Keratinocyte (primary cell): ENCODE measurements around the gene PHF3. TPM values are rescaled to one million over a fixed set of nuclear protein-coding genes. Genes with fewer than 3 reads are reported as not detected.

Experiments
- DNase-seq: peaks from one replicate; pipeline ENCODE4 v3.0.0-alpha.2; 2011; ENCODE audit warnings: low read depth, missing footprints, low spot score
- FAIRE-seq: peaks from 2 replicates; lab custom pipeline; 2011; peaks lifted over from hg19 to GRCh38; lab: Jason Lieb, UNC
- H2AFZ ChIP-seq: 2 replicates; pipeline ENCODE4 v1.6.0; 2012; ENCODE audit warnings: low read length, control low read depth, inconsistent platforms; ENCODE audit not compliant: control insufficient read depth
- H3K27ac ChIP-seq: 2 replicates; pipeline ENCODE4 v1.5.1; 2011; ENCODE audit warnings: low read length; ENCODE audit not compliant: control insufficient read depth, insufficient read depth
- H3K27me3 ChIP-seq: 3 replicates; pipeline ENCODE4 v1.6.0; 2011; ENCODE audit warnings: low read length; ENCODE audit not compliant: control insufficient read depth, insufficient read depth; ENCODE audit errors: extremely low read depth
- H3K36me3 ChIP-seq, 2 experiments: 2 replicates in 1 of 2; 3 replicates in 1 of 2; pipeline ENCODE4 v1.5.1; 2011; ENCODE audit warnings: low read length in 2 of 2, mild to moderate bottlenecking in 1 of 2; ENCODE audit not compliant: control insufficient read depth in 2 of 2, insufficient read depth in 2 of 2; ENCODE audit errors: extremely low read depth in 1 of 2
- H3K4me1 ChIP-seq: 3 replicates; pipeline ENCODE4 v1.5.1; 2011; ENCODE audit warnings: low read length; ENCODE audit not compliant: control insufficient read depth, insufficient read depth; ENCODE audit errors: extremely low read depth
- H3K4me2 ChIP-seq: 3 replicates; pipeline ENCODE4 v1.6.0; 2011; ENCODE audit warnings: low read depth, low read length; ENCODE audit not compliant: control insufficient read depth, insufficient read depth; ENCODE audit errors: extremely low read depth
- H3K4me3 ChIP-seq, 3 experiments: fragments of 200-600 bp in 1 of 3; sonication (generic) in 1 of 3; 2 replicates in 2 of 3; 3 replicates in 1 of 3; pipeline ENCODE4 v1.5.1; 2011 to 2016; ENCODE audit warnings: low read length in 3 of 3, mild to moderate bottlenecking in 3 of 3, control low read depth in 2 of 3, inconsistent platforms in 1 of 3, low read depth in 1 of 3, mixed read lengths in 1 of 3, mixed run types in 1 of 3, moderate library complexity in 1 of 3; ENCODE audit not compliant: control insufficient read depth in 2 of 3, insufficient read depth in 2 of 3; ENCODE audit errors: extremely low read depth in 1 of 3
- H3K79me2 ChIP-seq: 2 replicates; pipeline ENCODE4 v1.6.0; 2012; ENCODE audit warnings: low read length; ENCODE audit not compliant: control insufficient read depth, insufficient read depth
- H3K9ac ChIP-seq: 3 replicates; pipeline ENCODE4 v1.6.0; 2011; ENCODE audit warnings: low read length; ENCODE audit not compliant: control insufficient read depth, insufficient read depth; ENCODE audit errors: extremely low read depth
- H3K9me1 ChIP-seq: 3 replicates; pipeline ENCODE4 v1.6.0; 2011; ENCODE audit warnings: low read length; ENCODE audit not compliant: control insufficient read depth, insufficient read depth; ENCODE audit errors: extremely low read depth
- H3K9me3 ChIP-seq: 2 replicates; pipeline ENCODE4 v1.5.1; 2012; ENCODE audit warnings: low read depth, low read length; ENCODE audit not compliant: control insufficient read depth
- H4K20me1 ChIP-seq: 3 replicates; pipeline ENCODE4 v1.6.0; 2011; ENCODE audit warnings: low read length; ENCODE audit not compliant: control insufficient read depth, insufficient read depth; ENCODE audit errors: extremely low read depth
- EZH2 ChIP-seq: IDR thresholded peaks from one replicate; pipeline ENCODE4 v1.6.1; 2012; ENCODE audit warnings: inconsistent platforms, mild to moderate bottlenecking, low read length, moderate library complexity
- dilution Hi-C: fragments of 300-500 bp; cut with MboI; formaldehyde crosslinking; loops from one replicate; pipeline ENCODE4 v1.7.0; 2020; ENCODE audit warnings: low sequenced_read_pairs; ENCODE audit not compliant: extremely low pct_ligation_motif_present
- polyA plus RNA-seq, 5 experiments: library from polyadenylated mRNA; depleted of rRNA in 3 of 5; stranded (reverse) in 3 of 5; stranded (forward) in 1 of 5; unstranded in 1 of 5; fragments of >200 nt; gene quantifications; 1 replicate in 1 of 5; 2 replicates in 3 of 5; 3 replicates in 1 of 5; pipeline versions ENCODE4 v1.2.1 to v1.2.3, GENCODE V29; 2011 to 2012; ENCODE audit warnings: missing spikeins in 2 of 5, low read depth in 1 of 5, low replicate concordance in 1 of 5
- small RNA-seq, 3 experiments: library from RNA; depleted of rRNA; stranded (forward); fragments of <200 nt; gene quantifications; one replicate each; pipeline ENCODE3, GENCODE V24; 2012; ENCODE audit warnings: low read depth in 3 of 3, low replicate concordance in 1 of 3; ENCODE audit not compliant: insufficient read length in 3 of 3
- TF ChIP-seq, protein P1 (sequence below), 3 experiments: IDR thresholded peaks in 1 of 3; conservative IDR thresholded peaks in 1 of 3; optimal IDR thresholded peaks in 1 of 3; 2 replicates in 2 of 3; 3 replicates in 1 of 3; pipeline versions ENCODE3 to v1.5.1; 2011; ENCODE audit warnings: low read length in 3 of 3, mild to moderate bottlenecking in 3 of 3, moderate library complexity in 2 of 3, control low read depth in 1 of 3, inconsistent platforms in 1 of 3; ENCODE audit not compliant: insufficient read depth in 2 of 3; ENCODE audit errors: extremely low read depth in 1 of 3

The PHF3 gene
- polyA plus RNA-seq, 1 donor (not counting 4 experiments of a cell fraction or from before 2014, with no cell fraction given), result 13.7 TPM

DNA sequence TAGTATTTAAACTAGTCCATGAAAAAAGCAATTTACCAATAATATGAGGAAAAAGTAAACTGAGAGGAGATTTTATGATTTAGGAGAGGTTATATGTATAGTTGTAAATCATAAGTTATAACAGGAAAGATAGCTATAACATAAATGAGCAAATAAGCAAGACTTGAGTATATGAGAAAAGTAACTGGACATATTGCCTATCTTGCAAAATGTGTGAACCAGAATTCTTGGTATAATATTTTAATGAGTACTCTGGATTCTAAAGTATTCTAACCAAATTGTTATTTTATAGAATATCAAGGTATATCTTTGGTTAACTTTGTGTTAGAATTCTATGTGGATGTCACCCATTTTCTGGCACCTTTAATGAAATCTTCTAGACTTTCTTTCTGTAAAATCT, 124.6 kb downstream of the PHF3 start:
- dilution Hi-C loops, result no loop called here

DNA sequence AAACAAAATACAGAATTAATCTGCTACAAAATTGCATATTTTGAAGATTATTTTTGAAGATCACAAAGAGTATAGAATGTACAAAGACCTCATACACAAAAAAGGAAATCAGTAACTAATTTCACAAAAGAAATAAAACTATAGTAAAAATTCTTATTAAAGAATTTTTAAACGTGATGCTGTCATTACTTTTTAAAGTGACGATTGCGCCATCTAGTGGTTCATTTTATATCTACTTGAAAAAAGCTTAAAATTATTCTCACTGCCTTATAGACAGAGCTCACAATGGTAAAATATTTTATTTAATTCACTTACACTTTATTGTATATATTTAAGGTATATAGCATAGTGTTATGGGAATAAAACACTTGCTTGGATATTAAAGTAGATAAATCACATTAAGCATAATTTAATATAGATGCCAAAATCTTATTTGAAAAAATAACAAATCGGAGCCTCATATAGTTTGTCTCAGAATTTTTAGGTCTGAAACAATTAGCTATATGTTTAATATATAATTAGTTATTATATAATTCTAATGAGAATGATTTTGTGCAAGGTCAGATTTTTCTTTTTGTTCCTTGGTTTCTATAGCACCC, 128.8 kb downstream of the PHF3 start:
- FAIRE-seq, result no peak
- no peaks in the 10 kb centered on the region for H3K9me1 ChIP-seq
- H3K27ac ChIP-seq, result no peak overlapping the region
- no peaks in the 10 kb centered on the region for H3K36me3 ChIP-seq
- no peaks in the 10 kb centered on the region for H3K9me3 ChIP-seq
- no peak for TF ChIP-seq EZH2
- TF ChIP-seq, protein P1, sequence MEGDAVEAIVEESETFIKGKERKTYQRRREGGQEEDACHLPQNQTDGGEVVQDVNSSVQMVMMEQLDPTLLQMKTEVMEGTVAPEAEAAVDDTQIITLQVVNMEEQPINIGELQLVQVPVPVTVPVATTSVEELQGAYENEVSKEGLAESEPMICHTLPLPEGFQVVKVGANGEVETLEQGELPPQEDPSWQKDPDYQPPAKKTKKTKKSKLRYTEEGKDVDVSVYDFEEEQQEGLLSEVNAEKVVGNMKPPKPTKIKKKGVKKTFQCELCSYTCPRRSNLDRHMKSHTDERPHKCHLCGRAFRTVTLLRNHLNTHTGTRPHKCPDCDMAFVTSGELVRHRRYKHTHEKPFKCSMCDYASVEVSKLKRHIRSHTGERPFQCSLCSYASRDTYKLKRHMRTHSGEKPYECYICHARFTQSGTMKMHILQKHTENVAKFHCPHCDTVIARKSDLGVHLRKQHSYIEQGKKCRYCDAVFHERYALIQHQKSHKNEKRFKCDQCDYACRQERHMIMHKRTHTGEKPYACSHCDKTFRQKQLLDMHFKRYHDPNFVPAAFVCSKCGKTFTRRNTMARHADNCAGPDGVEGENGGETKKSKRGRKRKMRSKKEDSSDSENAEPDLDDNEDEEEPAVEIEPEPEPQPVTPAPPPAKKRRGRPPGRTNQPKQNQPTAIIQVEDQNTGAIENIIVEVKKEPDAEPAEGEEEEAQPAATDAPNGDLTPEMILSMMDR (optimal IDR thresholded peaks at IDR 0.05 in 1 of 3, IDR thresholded peaks at IDR 0.05 in 1 of 3, conservative IDR thresholded peaks at IDR 0.05 in 1 of 3; ENCODE audit: extremely low read depth in 1 of 3, insufficient read depth in 2 of 3, low read length in 3 of 3), result peak in 1 of 3 experiments; percentile 15
- H3K79me2 ChIP-seq, result no peaks in the 10 kb centered on the region
- H3K4me2 ChIP-seq, result no peak overlapping the region
- H4K20me1 ChIP-seq, result no peaks in the 10 kb centered on the region
- no peak overlapping the region for H3K9ac ChIP-seq
- H3K4me3 ChIP-seq, result no peak overlapping the region
- H2AFZ ChIP-seq, result no peak overlapping the region
- no peak for DNase-seq
- dilution Hi-C loops, result no loop called here
- H3K27me3 ChIP-seq, result no peaks in the 10 kb centered on the region
- H3K4me1 ChIP-seq, result no peaks in the 10 kb centered on the region

More for the DNA sequence above, 124.6 kb downstream of the PHF3 start:
- no peak for DNase-seq
- Histone ChIP-seq H3K9me3 (no peaks in the 10 kb centered on the region), H4K20me1 (no peaks in the 10 kb centered on the region), H3K4me1 (no peaks in the 10 kb centered on the region), H3K27ac (no peak overlapping the region), H3K9me1 (no peaks in the 10 kb centered on the region), H3K4me3 (no peak overlapping the region), H3K27me3 (no peaks in the 10 kb centered on the region), H3K79me2 (no peaks in the 10 kb centered on the region), H3K4me2 (no peak overlapping the region), H3K9ac (no peak overlapping the region), H3K36me3 (no peaks in the 10 kb centered on the region), H2AFZ (no peak overlapping the region)
- FAIRE-seq, result no peak
- no peak for TF ChIP-seq EZH2
- TF ChIP-seq, protein P1 (optimal IDR thresholded peaks at IDR 0.05 in 1 of 3, IDR thresholded peaks at IDR 0.05 in 1 of 3, conservative IDR thresholded peaks at IDR 0.05 in 1 of 3; ENCODE audit: extremely low read depth in 1 of 3, insufficient read depth in 2 of 3, low read length in 3 of 3), result no peak

Small RNAs within 50 kb of the gene (small RNA-seq; reads per million reads assigned to genes)
- 0 reads per million in 3 experiments for gene AL513043.1

Other genes starting within 250 kb of the PHF3 start
- 31.8 to 79.1 TPM (median 65.7 TPM) in 3 replicates for gene PTP4A1, start 63.3 kb upstream of the PHF3 start, polyA plus RNA-seq